GM20000 (cell line): Measurements from ENCODE around the gene PHPT1.

ENCODE experiments used
- DNase-seq: peaks from one replicate; pipeline ENCODE4 v3.0.0; 2012; ENCODE audit warnings: low spot score
- CTCF ChIP-seq: IDR thresholded peaks from 2 replicates; pipeline ENCODE4 v1.5.1; 2012; ENCODE audit warnings: mild to moderate bottlenecking, control low read depth; ENCODE audit errors: extremely low read depth, missing control alignments

Gene PHPT1

GRCh38 chr9:136814725-136815421 is 34.3 kb upstream of the PHPT1 start:
- DNase-seq: no peak
- no peak for TF ChIP-seq CTCF

- TF ChIP-seq CTCF: no peak
- DNase-seq: no peak
Observed at GRCh38 chr9:136815422-136815782, 33.8 kb upstream of the PHPT1 start.

- no peak for TF ChIP-seq CTCF
- no peak for DNase-seq
Observed at GRCh38 chr9:136820971-136821825, 28.0 kb upstream of the PHPT1 start.

DNA sequence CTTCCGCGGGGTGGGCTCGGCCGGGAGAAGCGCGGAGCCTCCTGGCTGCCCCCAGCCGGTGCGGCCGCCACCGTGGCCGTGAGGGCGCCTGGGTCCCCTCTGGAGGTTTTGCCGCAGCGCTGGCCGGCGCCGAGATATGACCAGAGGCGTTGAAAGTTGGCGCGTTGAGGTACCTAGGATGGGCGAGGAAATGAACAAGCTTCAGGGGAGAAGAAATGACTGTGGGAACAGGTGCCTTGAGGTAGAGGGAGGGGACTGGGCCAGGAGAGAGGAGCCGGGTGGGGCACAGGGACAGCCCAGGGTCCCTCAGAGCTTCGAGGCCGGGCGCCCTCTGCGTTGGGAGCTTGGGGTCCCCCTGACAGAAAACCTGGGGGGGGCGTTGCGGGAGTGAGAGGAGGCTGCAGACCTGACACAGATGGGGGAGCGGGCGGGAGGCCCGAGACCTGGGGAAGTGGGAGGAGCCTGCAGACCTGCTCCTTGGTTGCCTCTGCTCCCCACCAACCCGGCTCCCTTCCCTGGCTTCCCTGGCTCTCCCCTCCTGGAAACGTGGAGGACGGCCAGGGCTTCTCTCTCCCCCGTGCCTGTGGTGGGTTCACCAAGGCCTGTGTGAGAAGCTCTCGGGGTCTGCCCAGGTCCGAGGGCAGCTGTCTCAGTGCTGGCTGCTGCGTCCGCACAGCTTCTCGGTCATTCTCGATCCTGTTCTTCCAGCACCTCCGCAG is 27.2 kb upstream of the PHPT1 start:
- DNase-seq: peak; percentile 53
- TF ChIP-seq CTCF: no peak

DNA sequence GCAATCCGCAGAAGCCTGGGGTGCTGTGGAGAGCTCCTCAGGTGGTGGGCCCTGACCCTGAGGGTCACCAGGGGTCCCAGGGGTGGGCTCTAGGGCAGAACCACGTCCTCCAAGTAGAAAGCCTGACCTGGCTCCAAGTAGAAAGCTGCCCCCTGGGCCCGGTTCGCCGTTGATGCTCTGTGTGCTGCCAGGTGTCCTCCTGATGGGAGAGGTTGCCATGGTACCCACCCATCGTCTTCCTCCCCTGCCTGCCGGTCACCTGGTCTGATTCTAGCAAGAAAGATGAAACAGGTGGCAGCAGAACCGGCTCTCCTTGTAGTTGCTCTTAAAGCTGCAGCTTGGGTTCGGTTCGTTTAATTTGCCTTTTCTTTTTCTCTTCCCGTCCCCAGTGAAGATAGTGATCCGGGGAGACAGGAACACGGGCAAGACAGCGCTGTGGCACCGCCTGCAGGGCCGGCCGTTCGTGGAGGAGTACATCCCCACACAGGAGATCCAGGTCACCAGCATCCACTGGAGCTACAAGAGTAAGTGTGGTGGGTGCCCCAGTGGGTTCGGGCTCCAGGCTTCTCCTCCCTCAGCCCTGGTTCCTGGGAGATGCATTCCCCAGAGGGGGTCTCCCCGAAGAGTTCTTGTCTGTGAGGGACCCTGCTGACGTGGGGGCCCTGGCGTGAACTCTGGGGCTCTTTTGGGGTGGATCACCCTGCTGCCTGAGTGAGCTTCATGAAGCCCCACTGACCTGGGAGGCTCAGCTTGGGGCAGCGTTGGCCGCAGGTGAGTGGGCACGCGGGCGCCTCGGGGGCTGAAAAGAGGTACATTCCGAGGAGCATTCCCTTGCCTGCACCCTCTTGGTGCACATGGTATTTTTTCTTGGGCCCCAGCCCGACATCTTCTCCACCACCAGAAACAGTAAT is 25.8 kb upstream of the PHPT1 start:
- TF ChIP-seq CTCF: no peak
- DNase-seq: no peak

- DNase-seq: no peak
- no peak for TF ChIP-seq CTCF
Observed at GRCh38 chr9:136824496-136825225, 24.5 kb upstream of the PHPT1 start.
